GM19239 (cell line): ENCODE measurements around the gene NFU1.
"Not testable (repeated sequence)": the region's sequence is repeated elsewhere in the genome, so short reads cannot be mapped to it uniquely, and the experiment has no call there.

Experiments used
- DNase-seq: peaks from one replicate; pipeline ENCODE4 v3.0.0; 2011; ENCODE audit warnings: low spot score; ENCODE audit not compliant: insufficient read length
- FAIRE-seq: peaks from 2 replicates; lab custom pipeline; 2011; peaks lifted over from hg19 to GRCh38; lab: Jason Lieb, UNC

The NFU1 gene

DNA sequence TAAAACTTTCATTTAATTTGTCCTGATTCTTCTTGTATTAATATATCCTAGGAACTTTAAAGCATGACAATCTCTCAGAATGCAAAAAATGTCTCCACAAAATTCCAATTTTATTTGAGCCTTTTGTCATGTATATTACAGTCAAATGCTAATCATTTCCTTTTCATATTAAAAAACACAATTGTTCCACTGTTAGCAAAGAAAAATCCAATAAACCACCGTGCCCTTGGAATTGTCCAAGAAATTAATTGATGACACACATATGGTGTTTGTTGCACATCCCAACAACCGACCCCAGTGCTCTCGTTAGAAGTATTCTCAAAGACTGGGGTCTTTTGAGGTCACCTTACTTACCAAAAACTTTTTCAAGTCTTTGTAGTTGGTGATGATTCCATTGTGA lies 78.3 kb downstream of the NFU1 start:
- FAIRE-seq (no peak), DNase-seq (no peak)

- FAIRE-seq (no peak), DNase-seq (no peak)
Measured at GRCh38 chr2:69356471-69356870, 80.8 kb downstream of the NFU1 start.

DNA sequence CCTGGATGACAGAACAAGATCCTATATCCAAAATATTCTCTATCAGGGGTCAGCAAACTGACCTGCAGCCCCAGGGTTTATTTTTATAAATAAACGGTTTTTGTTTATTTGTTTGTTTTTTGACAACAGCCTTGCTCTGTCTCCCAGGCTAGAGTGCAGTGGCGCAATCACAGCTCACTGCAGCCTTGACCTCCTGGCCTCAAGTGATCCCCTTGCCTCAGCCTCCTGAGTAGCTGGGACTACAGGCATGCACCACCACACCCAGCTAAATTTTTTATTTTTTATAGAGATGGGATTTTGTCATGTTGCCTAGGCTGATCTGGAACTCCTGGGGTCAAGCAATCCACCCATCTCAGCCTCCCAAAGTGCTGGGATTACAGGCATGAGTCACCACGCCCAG lies 82.3 kb downstream of the NFU1 start:
- FAIRE-seq, DNase-seq: not testable (repeated sequence)

- FAIRE-seq (no peak), DNase-seq (no peak)
Measured at GRCh38 chr2:69353360-69353759, 83.9 kb downstream of the NFU1 start.

DNA sequence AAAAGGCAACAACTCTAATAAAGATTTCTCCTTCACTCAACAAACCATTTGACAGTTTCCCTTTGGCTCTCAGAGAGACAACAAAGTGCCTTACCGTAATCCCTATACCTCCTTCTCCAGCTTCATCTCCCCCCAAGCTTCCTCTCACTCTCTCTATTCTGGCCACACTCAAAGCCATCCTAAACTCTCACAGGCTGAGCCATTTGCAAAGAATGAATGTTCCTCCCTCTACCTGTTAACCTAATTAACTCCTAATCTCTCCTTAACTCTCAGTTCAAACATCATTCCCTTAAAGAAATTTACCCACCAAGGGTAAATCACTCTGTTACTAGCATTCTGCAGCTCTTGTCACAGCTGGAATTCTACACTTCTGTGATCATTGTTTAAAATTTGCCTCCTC lies 88.5 kb downstream of the NFU1 start:
- DNase-seq (no peak), FAIRE-seq (no peak)
